ENCODE results near the gene SLC44A3. TPM values are rescaled to one million over a fixed set of nuclear protein-coding genes. Genes with fewer than 3 reads are reported as not detected.

SLC44A3 gene
- total and polyA plus RNA-seq, 4 donors = 9.3 to 31.8 (median 11.6) TPM

GRCh38 chr1:94823116-94823515, 3.0 kb downstream of the SLC44A3 start:
- H3K27me3 ChIP-seq (ENCODE audit: control insufficient read depth in 3 of 3, insufficient read depth in 3 of 3, low read length in 2 of 3) = no peaks in the 10 kb centered on the region
- no peak overlapping the region for H3K27ac ChIP-seq (ENCODE audit: low read depth in 1 of 2, low read length in 1 of 2)
- H3K9me3 ChIP-seq (ENCODE audit: control insufficient read depth in 4 of 4, insufficient read depth in 3 of 4, low read length in 3 of 4) = peaks cover 0 to 3% (median 0%) of the 10 kb centered on the region in 4 donors
- H3K4me3 ChIP-seq = no peak overlapping the region
- no peak overlapping the region for H3K9ac ChIP-seq (ENCODE audit: insufficient read depth in 1 of 2, low read length in 2 of 2)
- ATAC-seq (ENCODE audit: insufficient read depth, low FRiP score) = no peak
- DNase-seq = no peak
- WGBS, 2 donors = 76 to 77% methylated on average over 3 of the region's 3 CpGs
- peaks cover 0 to 23% (median 4%) of the 10 kb centered on the region in 5 donors for H3K4me1 ChIP-seq (ENCODE audit: control insufficient read depth in 5 of 5, insufficient read depth in 5 of 5, low read length in 5 of 5)
- TF ChIP-seq CTCF (IDR thresholded peaks at IDR 0.05; ENCODE audit: control extremely low read depth, extremely low read depth) = no peak
- H3K36me3 ChIP-seq (ENCODE audit: control insufficient read depth in 4 of 4, insufficient read depth in 4 of 4, low read length in 4 of 4) = no peaks in the 10 kb centered on the region

- peaks cover 0 to 18% (median 0%) of the 10 kb centered on the region in 5 donors for H3K4me1 ChIP-seq (ENCODE audit: control insufficient read depth in 5 of 5, insufficient read depth in 5 of 5, low read length in 5 of 5)
- no peak for ATAC-seq (ENCODE audit: insufficient read depth, low FRiP score)
- no peak for TF ChIP-seq CTCF (IDR thresholded peaks at IDR 0.05; ENCODE audit: control extremely low read depth, extremely low read depth)
These were observed 5.8 kb downstream of the SLC44A3 start for GRCh38 chr1:94825936-94826335.

GRCh38 chr1:94827434-94827833, 7.3 kb downstream of the SLC44A3 start:
- no peaks in the 10 kb centered on the region for H3K36me3 ChIP-seq (ENCODE audit: control insufficient read depth in 4 of 4, insufficient read depth in 4 of 4, low read length in 4 of 4)
- H3K27me3 ChIP-seq (ENCODE audit: control insufficient read depth in 3 of 3, insufficient read depth in 3 of 3, low read length in 2 of 3) = no peaks in the 10 kb centered on the region
- H3K9me3 ChIP-seq (ENCODE audit: control insufficient read depth in 4 of 4, insufficient read depth in 3 of 4, low read length in 3 of 4) = no peaks in the 10 kb centered on the region
- H3K9ac ChIP-seq (ENCODE audit: insufficient read depth in 1 of 2, low read length in 2 of 2) = no peak overlapping the region
- DNase-seq (peak in 1 of 3 donors; percentile 33), ATAC-seq (ENCODE audit: insufficient read depth, low FRiP score) (no peak)
- H3K4me1 ChIP-seq (ENCODE audit: control insufficient read depth in 5 of 5, insufficient read depth in 5 of 5, low read length in 5 of 5) = peaks cover 0 to 8% (median 0%) of the 10 kb centered on the region in 5 donors
- H3K4me3 ChIP-seq = no peak overlapping the region
- WGBS, 2 donors = 69 to 84% methylated on average over 4 of the region's 4 CpGs
- H3K27ac ChIP-seq (ENCODE audit: low read depth in 1 of 2, low read length in 1 of 2) = no peak overlapping the region
- no peak for TF ChIP-seq CTCF (IDR thresholded peaks at IDR 0.05; ENCODE audit: control extremely low read depth, extremely low read depth)

More at GRCh38 chr1:94825936-94826335, 5.8 kb downstream of the SLC44A3 start:
- WGBS, 2 donors = 77 to 87% methylated on average over 2 of the region's 2 CpGs
- no peaks in the 10 kb centered on the region for H3K9me3 ChIP-seq (ENCODE audit: control insufficient read depth in 4 of 4, insufficient read depth in 3 of 4, low read length in 3 of 4)
- DNase-seq = no peak
- no peak overlapping the region for H3K9ac ChIP-seq (ENCODE audit: insufficient read depth in 1 of 2, low read length in 2 of 2)
- no peak overlapping the region for H3K4me3 ChIP-seq
- H3K27ac ChIP-seq (ENCODE audit: low read depth in 1 of 2, low read length in 1 of 2) = no peak overlapping the region
- no peaks in the 10 kb centered on the region for H3K36me3 ChIP-seq (ENCODE audit: control insufficient read depth in 4 of 4, insufficient read depth in 4 of 4, low read length in 4 of 4)
- H3K27me3 ChIP-seq (ENCODE audit: control insufficient read depth in 3 of 3, insufficient read depth in 3 of 3, low read length in 2 of 3) = no peaks in the 10 kb centered on the region

GRCh38 chr1:94828251-94828650, 8.1 kb downstream of the SLC44A3 start:
- DNase-seq (no peak), ATAC-seq (ENCODE audit: insufficient read depth, low FRiP score) (no peak)
- no peak overlapping the region for H3K4me3 ChIP-seq
- TF ChIP-seq CTCF (IDR thresholded peaks at IDR 0.05; ENCODE audit: control extremely low read depth, extremely low read depth) = no peak
- H3K9me3 ChIP-seq (ENCODE audit: control insufficient read depth in 4 of 4, insufficient read depth in 3 of 4, low read length in 3 of 4) = no peaks in the 10 kb centered on the region
- H3K9ac ChIP-seq (ENCODE audit: insufficient read depth in 1 of 2, low read length in 2 of 2) = no peak overlapping the region
- no peaks in the 10 kb centered on the region for H3K27me3 ChIP-seq (ENCODE audit: control insufficient read depth in 3 of 3, insufficient read depth in 3 of 3, low read length in 2 of 3)
- H3K36me3 ChIP-seq (ENCODE audit: control insufficient read depth in 4 of 4, insufficient read depth in 4 of 4, low read length in 4 of 4) = no peaks in the 10 kb centered on the region
- no peak overlapping the region for H3K27ac ChIP-seq (ENCODE audit: low read depth in 1 of 2, low read length in 1 of 2)
- peaks cover 0 to 3% (median 0%) of the 10 kb centered on the region in 5 donors for H3K4me1 ChIP-seq (ENCODE audit: control insufficient read depth in 5 of 5, insufficient read depth in 5 of 5, low read length in 5 of 5)
